GM12865 (cell line): ENCODE data around the gene FAM163A.
A peak's percentile ranks its signal among the peaks of the same experiment; 100 is the strongest.
"Not testable (repeated sequence)": the region's sequence is repeated elsewhere in the genome, so short reads cannot be mapped to it uniquely, and the experiment has no call there.

ENCODE experiments used
- DNase-seq: peaks from one replicate; pipeline ENCODE4 v3.0.0; 2010; ENCODE audit warnings: low read depth
- H3K4me3 ChIP-seq: 2 replicates; pipeline ENCODE4 v1.5.1; 2011; ENCODE audit warnings: mild to moderate bottlenecking, low read depth, low read length, control low read depth
- CTCF ChIP-seq: IDR thresholded peaks from 2 replicates; pipeline ENCODE4 v1.5.1; 2011; ENCODE audit warnings: low read length, control low read depth, low read depth, inconsistent platforms; ENCODE audit not compliant: insufficient read depth; ENCODE audit errors: missing control alignments

FAM163A gene

GRCh38 chr1:179742717-179743678, at the start of gene FAM163A:
Gene FAM163A, plus strand, starts transcription at chr1:179743291. Its CDS starts 69,807 bp downstream, at chr1:179813098.
- DNase-seq = no peak
- TF ChIP-seq CTCF = no peak
- H3K4me3 ChIP-seq = no peak within 1 kb of the TSS

- not testable (repeated sequence) for DNase-seq, H3K4me3 ChIP-seq
Observed at GRCh38 chr1:179694530-179694929, 48.6 kb upstream of the FAM163A start.

- H3K4me3 ChIP-seq = no peak overlapping the region
- TF ChIP-seq CTCF = no peak
- no peak for DNase-seq
Observed at GRCh38 chr1:179702946-179703539, 40.0 kb upstream of the FAM163A start.

- peak; percentile 68 for TF ChIP-seq CTCF
- DNase-seq = peak; percentile 79
- no peak overlapping the region for H3K4me3 ChIP-seq
Observed at GRCh38 chr1:179706339-179706941, 36.7 kb upstream of the FAM163A start.

GRCh38 chr1:179707406-179707805, 35.7 kb upstream of the FAM163A start:
- no peak overlapping the region for H3K4me3 ChIP-seq
- no peak for DNase-seq
- TF ChIP-seq CTCF = no peak

GRCh38 chr1:179708434-179709195, 34.5 kb upstream of the FAM163A start:
- DNase-seq = no peak
- H3K4me3 ChIP-seq = no peak overlapping the region
- TF ChIP-seq CTCF = no peak
